Memory B cell (primary cell): ENCODE measurements around the gene KIRREL3.

Experiments used
- ATAC-seq: fragments of 150-1000 bp; cut with Tn5 transposase; 2 replicates; pipeline ENCODE4 v1.10.0; 2021; ENCODE audit warnings: low read depth, mild to moderate bottlenecking, moderate library complexity
- DNase-seq, 2 donors: peaks; one replicate each; pipeline ENCODE4 v3.0.0; 2022; ENCODE audit warnings: low spot score in 2 of 2
- H3K27ac Mint-ChIP-seq: one replicate; pipeline ENCODE4 v1.8.0; 2022; ENCODE audit warnings: mild to moderate bottlenecking, moderate library complexity, mixed read lengths
- H3K27me3 Mint-ChIP-seq: one replicate; pipeline ENCODE4 v1.8.0; 2022; ENCODE audit warnings: mixed read lengths
- H3K36me3 Mint-ChIP-seq: one replicate; pipeline ENCODE4 v1.8.0; 2022; ENCODE audit warnings: mild to moderate bottlenecking, mixed read lengths
- H3K4me1 Mint-ChIP-seq: one replicate; pipeline ENCODE4 v1.8.0; 2022; ENCODE audit warnings: mixed read lengths
- H3K4me3 Mint-ChIP-seq: one replicate; pipeline ENCODE4 v1.8.0; 2022; ENCODE audit warnings: mild to moderate bottlenecking, moderate library complexity, mixed read lengths
- H3K9me3 Mint-ChIP-seq: one replicate; pipeline ENCODE4 v1.8.0; 2022; ENCODE audit warnings: mixed read lengths

KIRREL3 gene

DNA sequence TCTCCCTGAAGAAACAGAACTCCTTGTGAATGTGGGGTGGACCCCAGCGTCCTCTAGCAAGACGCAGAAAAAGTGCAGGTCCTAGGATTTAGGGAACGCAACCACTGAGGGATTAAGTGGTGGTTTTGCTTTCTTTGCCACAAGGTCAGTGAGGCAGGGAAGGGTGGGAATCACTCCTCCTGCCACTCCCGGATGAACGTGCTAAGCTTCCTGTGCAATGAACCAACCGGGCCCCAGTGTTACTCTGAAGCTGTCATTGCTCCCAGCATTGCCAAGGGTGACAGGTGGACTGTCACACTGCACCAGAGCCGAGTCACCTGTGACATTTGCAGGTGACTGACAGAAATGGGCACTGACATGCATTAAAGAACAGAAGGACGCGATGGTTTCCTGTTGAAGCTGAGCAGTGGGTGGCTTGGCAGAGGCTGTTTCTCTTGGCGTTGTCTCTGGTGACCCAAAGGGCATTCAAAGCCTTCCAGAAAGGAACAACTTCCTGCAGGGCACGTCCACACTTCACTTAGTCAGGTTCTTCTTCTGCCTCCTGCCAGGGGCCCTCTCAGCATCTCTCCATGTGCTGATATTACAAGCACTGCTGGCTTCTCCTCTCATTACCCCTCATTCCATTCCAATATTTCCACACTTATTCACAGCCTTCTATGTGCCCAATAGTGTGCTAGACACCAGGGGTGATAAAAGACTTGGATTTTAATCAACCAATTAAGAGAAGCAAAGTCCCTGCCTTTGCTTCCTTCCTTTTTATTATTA, 9.7 kb downstream of the KIRREL3 start:
- Mint-ChIP-seq H3K27me3 (peaks cover 10% of the 10 kb centered on the region), H3K36me3 (no peaks in the 10 kb centered on the region), H3K4me1 (peaks cover 2% of the 10 kb centered on the region), H3K4me3 (no peak overlapping the region), H3K9me3 (no peaks in the 10 kb centered on the region), H3K27ac (no peak overlapping the region)
- ATAC-seq, result no peak
- no peak for DNase-seq

DNA sequence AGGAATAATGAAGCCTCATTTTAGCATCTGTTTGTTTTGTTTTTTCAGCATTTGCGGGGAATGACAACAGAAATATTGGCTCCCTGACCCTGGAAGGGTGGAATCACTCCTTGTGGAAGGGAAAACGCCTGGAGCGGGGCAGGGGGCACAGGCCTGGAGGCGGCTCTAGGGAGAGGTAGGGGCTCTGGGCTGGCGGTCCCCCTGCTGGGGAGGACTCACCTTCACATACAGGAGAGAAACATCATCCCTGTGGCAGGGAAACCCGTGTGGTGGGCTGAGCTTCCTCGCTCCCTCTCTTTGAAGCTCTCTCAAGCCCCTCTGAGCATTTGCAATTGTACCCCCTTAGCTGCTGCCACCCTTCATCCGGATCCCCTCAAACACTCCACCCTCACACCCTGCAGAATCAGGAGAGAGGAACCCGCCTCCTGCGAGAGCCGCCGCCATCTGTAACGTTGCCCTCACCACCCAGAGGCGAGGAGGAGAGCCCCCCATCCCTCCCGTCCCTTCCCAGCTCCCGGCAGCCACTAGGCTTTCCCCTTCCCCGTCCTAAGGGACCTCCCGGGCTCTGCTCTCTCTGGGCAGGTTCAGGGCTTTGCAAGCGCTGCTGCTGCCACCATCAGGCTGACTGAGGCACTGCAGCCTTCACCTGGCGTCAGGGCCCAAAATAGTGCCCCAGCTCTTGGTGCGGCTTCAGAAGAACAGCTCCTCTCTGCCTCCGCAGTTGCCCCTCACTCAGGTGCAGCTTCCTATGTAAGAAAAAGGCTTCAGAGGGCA, 10.4 kb downstream of the KIRREL3 start:
- H3K4me3 Mint-ChIP-seq, result no peak overlapping the region
- DNase-seq, result peak; percentile 9 to 36
- ATAC-seq, result peak; percentile 29
- no peaks in the 10 kb centered on the region for H3K36me3 Mint-ChIP-seq
- H3K9me3 Mint-ChIP-seq, result no peaks in the 10 kb centered on the region
- H3K4me1 Mint-ChIP-seq, result peaks cover 2% of the 10 kb centered on the region
- peaks cover 10% of the 10 kb centered on the region for H3K27me3 Mint-ChIP-seq
- H3K27ac Mint-ChIP-seq, result no peak overlapping the region

DNA sequence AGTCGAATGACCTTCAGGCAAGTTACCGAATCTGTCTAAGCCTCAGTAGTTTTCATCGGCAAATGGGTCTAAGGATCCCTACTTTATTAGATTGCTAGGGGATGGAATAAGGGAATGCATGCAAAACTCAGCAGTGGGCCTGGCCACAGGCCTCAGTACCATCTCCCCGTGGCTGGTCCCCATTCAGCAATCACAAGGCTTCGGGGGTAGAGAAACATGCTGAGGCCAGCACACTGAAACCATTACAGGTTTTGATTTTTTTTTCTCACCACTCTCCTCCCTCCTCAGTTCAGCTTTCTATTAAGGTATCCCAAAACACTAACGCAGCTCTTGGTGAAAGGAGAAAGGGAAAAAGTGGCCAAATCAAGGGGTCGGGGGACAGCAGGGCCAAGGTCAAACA, 11.9 kb downstream of the KIRREL3 start:
- no peak for DNase-seq
- Mint-ChIP-seq H3K4me3 (no peak overlapping the region), H3K9me3 (no peaks in the 10 kb centered on the region), H3K27me3 (peaks cover 10% of the 10 kb centered on the region), H3K27ac (no peak overlapping the region), H3K36me3 (no peaks in the 10 kb centered on the region), H3K4me1 (peaks cover 2% of the 10 kb centered on the region)
- no peak for ATAC-seq

DNA sequence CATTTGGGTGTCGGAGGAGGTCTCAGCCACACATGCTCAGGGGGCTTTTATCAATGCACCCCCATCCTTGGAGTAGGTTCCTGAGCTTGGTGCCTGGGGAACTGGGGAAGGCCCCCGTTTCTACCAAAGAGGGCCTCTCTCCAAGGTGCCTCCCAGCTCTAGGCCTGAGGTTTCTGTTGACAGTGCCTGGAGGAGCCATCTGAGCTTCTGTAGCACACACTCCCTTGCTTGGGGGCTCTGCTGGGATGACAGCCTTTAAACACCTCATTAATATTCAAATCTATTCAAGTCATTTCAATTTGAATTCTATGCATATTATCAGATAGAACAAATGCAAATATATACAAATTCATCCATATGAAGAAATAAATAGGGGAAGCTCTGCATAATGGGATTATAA, 18.9 kb downstream of the KIRREL3 start:
- Mint-ChIP-seq H3K4me3 (no peak overlapping the region), H3K27me3 (peaks cover 10% of the 10 kb centered on the region), H3K4me1 (no peaks in the 10 kb centered on the region), H3K9me3 (no peaks in the 10 kb centered on the region), H3K36me3 (no peaks in the 10 kb centered on the region), H3K27ac (no peak overlapping the region)
- ATAC-seq, result no peak
- no peak for DNase-seq

DNA sequence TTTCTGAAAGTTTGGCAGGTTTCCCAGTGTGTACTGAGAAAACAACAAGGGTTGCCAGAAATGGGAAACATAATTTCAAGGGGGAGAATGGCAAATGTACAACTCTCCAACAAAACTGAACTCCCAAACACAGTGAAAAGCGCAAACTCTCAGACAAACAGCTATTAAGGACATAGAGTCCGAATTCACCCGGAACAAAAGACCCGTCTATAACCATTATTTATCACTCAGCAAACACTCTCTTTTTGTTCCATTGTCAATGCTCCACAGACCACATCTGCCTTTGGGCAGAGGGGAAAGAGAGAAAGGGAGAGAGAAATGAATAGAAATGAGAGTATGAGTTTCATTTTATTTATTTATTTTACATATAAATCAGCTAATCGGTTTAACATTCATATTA, 21.7 kb downstream of the KIRREL3 start:
- no peaks in the 10 kb centered on the region for H3K4me1 Mint-ChIP-seq
- DNase-seq, result no peak

DNA sequence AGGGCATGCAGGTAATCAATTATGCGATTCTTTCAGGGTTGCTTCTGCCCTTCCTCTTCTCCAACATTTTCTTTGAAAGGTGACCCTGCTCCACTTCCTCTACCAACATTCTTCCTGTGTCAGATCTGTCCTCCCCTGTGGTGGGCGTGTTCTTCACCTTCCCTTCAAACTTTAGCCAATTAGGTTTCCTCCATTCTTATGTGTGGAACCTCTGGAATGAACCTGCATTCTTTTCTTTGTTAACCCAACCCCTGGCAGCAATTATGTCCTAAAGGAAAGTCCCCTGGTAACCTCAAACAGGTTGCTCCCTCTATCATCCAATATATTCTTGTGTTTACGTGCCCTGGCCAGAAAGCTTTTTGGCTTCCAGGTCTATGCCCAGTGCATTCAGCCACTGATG, 22.4 kb downstream of the KIRREL3 start:
- Mint-ChIP-seq H3K36me3 (no peaks in the 10 kb centered on the region), H3K4me1 (no peaks in the 10 kb centered on the region), H3K9me3 (no peaks in the 10 kb centered on the region), H3K27ac (no peak overlapping the region), H3K27me3 (peaks cover 8% of the 10 kb centered on the region), H3K4me3 (no peak overlapping the region)
- no peak for ATAC-seq
- no peak for DNase-seq

More for the DNA sequence above, 21.7 kb downstream of the KIRREL3 start:
- H3K9me3 Mint-ChIP-seq, result no peaks in the 10 kb centered on the region
- peaks cover 8% of the 10 kb centered on the region for H3K27me3 Mint-ChIP-seq
- no peak for ATAC-seq
- no peak overlapping the region for H3K4me3 Mint-ChIP-seq
- H3K27ac Mint-ChIP-seq, result no peak overlapping the region
- no peaks in the 10 kb centered on the region for H3K36me3 Mint-ChIP-seq

DNA sequence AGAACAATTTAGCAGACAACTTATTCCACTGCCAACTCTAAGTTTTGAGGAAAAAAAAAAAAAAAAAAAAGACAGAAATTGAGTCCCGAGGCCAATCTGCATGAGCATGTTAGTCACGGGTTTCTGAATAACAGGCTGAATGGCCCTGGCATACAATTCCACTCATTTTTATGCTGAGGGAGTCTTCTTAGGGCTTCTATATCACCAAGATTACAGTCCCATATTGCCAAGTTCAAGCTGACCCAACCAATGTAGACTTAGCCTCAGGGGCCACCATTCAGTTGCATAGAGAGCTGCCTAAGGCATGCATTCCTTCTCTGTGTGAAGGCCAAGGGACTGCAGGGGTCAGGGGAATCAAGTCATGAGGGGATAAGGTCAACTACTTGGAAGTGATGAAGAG, 27.5 kb downstream of the KIRREL3 start:
- DNase-seq (no peak), ATAC-seq (no peak)
- H3K27ac Mint-ChIP-seq, result no peak overlapping the region
- H3K4me1 Mint-ChIP-seq, result no peaks in the 10 kb centered on the region
- peaks cover 6% of the 10 kb centered on the region for H3K9me3 Mint-ChIP-seq
- no peaks in the 10 kb centered on the region for H3K36me3 Mint-ChIP-seq
- H3K4me3 Mint-ChIP-seq, result no peak overlapping the region
- peaks cover 5% of the 10 kb centered on the region for H3K27me3 Mint-ChIP-seq

DNA sequence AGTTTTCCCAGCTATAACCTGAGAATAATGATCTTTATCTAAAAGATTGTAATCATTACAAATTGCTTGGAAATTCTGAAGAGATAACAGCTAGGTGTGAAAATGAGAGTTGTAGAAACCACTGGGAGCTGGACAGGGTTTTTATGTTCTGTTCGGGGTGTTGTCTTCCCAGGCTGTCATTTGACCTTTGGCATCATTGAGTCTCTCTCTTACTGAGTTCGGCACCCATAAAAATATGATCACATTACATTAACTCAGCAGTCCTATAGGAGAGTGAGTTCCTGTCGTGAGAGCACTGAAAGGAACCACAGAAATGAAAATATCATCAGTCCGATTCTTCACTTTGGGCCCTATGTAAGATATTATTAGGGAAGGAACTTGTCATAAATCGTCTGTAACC, 29.3 kb downstream of the KIRREL3 start:
- H3K4me3 Mint-ChIP-seq, result no peak overlapping the region
- H3K27ac Mint-ChIP-seq, result no peak overlapping the region
- no peak for DNase-seq
- no peaks in the 10 kb centered on the region for H3K36me3 Mint-ChIP-seq
- H3K27me3 Mint-ChIP-seq, result peaks cover 3% of the 10 kb centered on the region
- no peaks in the 10 kb centered on the region for H3K4me1 Mint-ChIP-seq
- peaks cover 6% of the 10 kb centered on the region for H3K9me3 Mint-ChIP-seq
- ATAC-seq, result no peak

DNA sequence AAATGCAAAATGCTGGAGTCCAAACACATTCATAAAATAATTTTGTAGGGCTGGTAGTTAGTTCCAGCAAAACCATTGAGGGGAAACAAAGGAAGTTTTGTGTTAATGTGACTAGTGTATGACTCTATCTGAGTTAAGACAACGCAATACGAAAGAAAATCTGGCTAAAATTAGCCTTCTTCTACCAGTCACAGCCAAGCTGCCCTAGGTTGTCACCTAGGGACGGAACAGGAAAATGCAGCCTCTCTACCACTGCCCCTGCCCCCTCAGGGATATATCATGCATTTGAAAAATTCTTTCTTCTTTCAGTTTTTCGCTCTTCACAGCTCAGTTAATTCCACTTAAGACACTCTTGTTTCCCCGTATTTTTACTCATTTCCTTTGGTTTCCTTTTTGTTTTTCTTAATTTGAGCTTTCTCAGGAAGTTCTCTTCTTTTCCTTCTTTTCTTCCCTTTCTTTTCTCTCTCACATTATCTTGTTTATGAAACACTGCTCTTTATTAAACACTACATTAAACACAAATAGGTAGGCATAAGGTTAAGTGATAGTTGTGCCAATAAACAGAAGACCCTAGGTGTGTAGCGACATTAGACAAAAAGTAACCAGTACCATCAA, 30.6 kb downstream of the KIRREL3 start:
- Mint-ChIP-seq H3K4me3 (no peak overlapping the region), H3K4me1 (no peaks in the 10 kb centered on the region), H3K36me3 (no peaks in the 10 kb centered on the region), H3K27me3 (peaks cover 3% of the 10 kb centered on the region), H3K27ac (no peak overlapping the region), H3K9me3 (peaks cover 6% of the 10 kb centered on the region)
- ATAC-seq (no peak), DNase-seq (no peak)

DNA sequence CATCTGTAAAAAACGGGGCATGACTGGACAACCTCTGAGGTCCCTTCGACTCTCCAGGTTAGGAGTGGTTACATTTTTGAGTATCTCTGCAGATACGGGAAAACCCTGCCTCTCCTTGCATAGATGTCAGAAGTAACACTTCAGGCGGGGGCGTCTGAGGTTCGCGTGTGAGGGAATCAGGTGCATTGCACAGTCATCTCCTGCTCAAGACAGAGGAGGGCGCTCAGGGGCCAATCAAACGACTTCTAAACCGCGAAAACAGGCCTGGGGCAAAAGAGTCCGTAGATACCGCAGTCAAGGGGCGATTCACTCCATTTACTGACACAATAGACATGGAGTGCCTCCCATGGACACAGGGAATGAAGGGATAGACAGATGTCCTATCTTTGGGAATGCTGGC, 31.7 kb downstream of the KIRREL3 start:
- no peaks in the 10 kb centered on the region for H3K4me1 Mint-ChIP-seq
- no peak overlapping the region for H3K4me3 Mint-ChIP-seq
- no peak for DNase-seq
- H3K27ac Mint-ChIP-seq, result no peak overlapping the region
- ATAC-seq, result no peak
- peaks cover 6% of the 10 kb centered on the region for H3K9me3 Mint-ChIP-seq
- peaks cover 3% of the 10 kb centered on the region for H3K27me3 Mint-ChIP-seq
- no peaks in the 10 kb centered on the region for H3K36me3 Mint-ChIP-seq

DNA sequence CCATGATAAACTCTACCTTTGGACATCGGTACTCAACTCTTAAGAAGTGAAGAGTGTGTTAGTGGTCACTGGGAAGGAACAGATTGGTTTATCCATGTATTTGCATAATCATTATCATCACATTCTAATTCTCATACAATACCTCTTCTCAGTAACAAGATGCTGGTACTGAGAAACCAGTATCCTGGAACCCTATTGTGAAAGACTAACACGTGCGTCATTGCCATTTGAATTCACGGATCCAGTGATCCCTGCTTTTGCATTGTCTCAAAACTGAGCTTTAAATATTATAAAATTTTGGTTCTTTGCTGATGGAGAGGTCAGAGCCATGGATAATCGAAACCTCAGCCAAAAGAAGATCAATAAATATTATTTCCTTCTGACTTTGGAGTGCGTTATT, 35.2 kb downstream of the KIRREL3 start:
- H3K4me3 Mint-ChIP-seq, result no peak overlapping the region
- no peak overlapping the region for H3K27ac Mint-ChIP-seq
- peaks cover 5% of the 10 kb centered on the region for H3K27me3 Mint-ChIP-seq
- no peaks in the 10 kb centered on the region for H3K4me1 Mint-ChIP-seq
- ATAC-seq (no peak), DNase-seq (no peak)
- H3K36me3 Mint-ChIP-seq, result no peaks in the 10 kb centered on the region
- peaks cover 7% of the 10 kb centered on the region for H3K9me3 Mint-ChIP-seq

DNA sequence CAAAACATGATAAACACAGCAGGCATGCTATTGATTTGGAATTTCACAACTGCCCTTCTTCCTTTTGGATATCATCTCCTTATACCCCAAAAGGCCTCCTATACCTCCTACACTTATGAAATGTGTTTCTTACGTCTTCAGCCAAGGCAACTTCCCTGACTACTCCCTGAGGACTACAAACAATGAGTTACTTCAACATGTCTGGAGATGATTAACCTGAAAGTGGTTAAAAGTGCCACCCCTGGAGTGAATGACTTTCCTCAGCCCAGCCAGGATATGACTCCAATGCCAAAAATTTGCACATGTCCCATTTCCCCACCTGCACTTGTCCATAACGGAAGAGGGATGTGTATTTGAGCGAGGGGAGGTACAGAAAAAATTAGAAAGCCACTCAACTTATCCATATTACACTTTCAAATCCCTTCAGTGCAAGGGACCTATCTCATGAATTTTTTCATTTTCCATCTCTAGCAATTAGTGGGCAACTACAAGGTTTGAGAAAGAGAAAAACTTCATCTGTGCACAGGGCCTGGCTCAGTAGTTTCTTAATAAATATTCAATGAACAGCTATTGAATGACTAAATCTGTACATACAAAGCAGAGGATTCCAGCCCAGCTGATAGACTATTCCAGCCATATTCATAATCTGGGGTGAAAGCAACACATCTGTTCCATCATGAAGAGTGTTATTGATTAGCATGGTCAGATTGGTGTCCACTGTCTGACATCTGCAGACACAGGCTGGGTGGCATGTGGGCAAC, 36.8 kb downstream of the KIRREL3 start:
- Mint-ChIP-seq H3K4me3 (no peak overlapping the region), H3K27ac (no peak overlapping the region)

DNA sequence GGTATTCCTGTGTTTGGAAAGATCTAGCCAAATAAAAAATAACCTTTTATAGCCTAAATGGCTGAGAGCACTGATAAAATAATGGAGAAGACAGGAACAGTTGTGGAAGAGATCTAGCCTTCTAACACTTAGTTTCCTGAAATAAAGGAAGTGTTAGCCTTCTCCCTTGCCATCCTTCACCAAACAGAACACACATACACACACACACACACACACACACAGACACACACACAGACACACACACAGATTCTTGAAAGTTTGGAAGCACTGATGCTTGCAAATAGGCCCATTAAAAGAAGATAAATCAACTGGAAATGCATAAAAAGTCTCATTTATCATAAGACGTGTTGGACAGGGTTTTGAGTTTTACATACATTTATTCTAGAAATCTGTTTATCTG, 37.5 kb downstream of the KIRREL3 start:
- Mint-ChIP-seq H3K9me3 (peaks cover 7% of the 10 kb centered on the region), H3K36me3 (no peaks in the 10 kb centered on the region), H3K4me3 (no peak overlapping the region), H3K4me1 (no peaks in the 10 kb centered on the region), H3K27me3 (peaks cover 9% of the 10 kb centered on the region), H3K27ac (no peak overlapping the region)
- no peak for DNase-seq
- ATAC-seq, result no peak

More for the DNA sequence above, 36.8 kb downstream of the KIRREL3 start:
- Mint-ChIP-seq H3K36me3 (no peaks in the 10 kb centered on the region), H3K9me3 (peaks cover 8% of the 10 kb centered on the region), H3K4me1 (no peaks in the 10 kb centered on the region), H3K27me3 (peaks cover 10% of the 10 kb centered on the region)
- DNase-seq, result no peak
- no peak for ATAC-seq

DNA sequence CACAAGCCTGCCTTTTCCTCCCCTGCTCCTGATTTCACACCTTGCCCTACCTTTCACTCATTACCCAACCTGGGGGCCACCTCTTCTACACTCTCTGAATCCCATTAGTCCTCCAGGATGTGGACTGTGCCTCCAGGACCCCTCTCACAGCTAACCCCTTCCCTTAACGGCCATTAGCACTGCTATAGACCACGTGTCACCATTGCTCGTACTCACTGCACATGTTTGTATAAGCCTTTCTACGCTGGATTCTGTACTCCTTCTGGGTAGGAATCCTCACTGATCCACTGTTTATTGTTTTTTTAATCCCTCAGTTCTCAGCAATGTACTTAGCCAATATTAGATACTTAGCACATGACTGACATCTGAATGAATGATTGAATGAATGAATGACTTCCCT, 40.9 kb downstream of the KIRREL3 start:
- DNase-seq (no peak), ATAC-seq (no peak)
- H3K36me3 Mint-ChIP-seq, result no peaks in the 10 kb centered on the region
- H3K4me1 Mint-ChIP-seq, result no peaks in the 10 kb centered on the region
- H3K27ac Mint-ChIP-seq, result no peak overlapping the region
- no peak overlapping the region for H3K4me3 Mint-ChIP-seq
- peaks cover 13% of the 10 kb centered on the region for H3K27me3 Mint-ChIP-seq
- H3K9me3 Mint-ChIP-seq, result peaks cover 8% of the 10 kb centered on the region
